ENCODE data around the gene MAP3K21. TPM values are rescaled to one million over a fixed set of nuclear protein-coding genes. Genes with fewer than 3 reads are reported as not detected.

The MAP3K21 gene
- total RNA-seq, 1 donor from 2014 or later: 1.5 TPM

DNA sequence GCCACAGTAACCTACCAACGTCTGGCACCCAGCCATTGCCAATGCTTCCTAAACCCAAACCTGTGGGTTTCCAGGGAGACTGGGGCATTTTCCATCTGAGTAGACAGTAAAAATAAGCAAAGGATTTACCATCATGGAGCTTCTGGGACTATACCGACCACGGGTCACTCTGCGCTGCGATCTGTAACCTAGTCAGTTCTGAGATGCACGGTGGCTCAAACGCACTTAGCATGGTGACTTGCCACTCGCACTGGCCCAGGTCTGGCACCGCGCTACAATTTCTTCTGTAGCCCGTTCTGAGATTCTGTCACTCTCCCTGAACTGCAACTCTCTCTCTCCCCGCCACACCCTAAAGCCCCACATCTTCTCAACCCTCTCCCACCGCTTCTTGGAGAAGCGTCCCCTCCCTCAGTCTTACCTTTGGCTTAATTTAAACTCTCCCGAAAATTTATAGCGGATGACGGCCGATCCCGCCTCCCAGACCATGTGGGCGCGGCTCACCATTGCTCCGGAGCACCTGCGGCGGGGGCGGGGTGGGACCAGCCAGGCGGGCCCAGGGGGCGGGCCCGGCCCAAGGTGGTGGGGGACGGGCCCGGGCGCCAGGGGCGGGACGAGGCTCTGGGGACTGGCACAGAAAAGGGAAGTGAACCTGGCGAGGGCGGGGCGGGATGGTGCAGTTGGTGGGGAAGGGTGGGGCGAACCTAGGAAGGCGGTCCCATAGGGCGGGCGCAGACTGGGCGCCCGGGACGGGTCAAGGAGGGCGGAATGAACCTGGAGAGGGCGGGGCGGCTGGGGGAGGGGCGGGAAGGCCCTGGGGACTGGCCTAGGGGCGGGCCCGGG, 493 bp upstream of the MAP3K21 start:
- DNase-seq: no peak

DNA sequence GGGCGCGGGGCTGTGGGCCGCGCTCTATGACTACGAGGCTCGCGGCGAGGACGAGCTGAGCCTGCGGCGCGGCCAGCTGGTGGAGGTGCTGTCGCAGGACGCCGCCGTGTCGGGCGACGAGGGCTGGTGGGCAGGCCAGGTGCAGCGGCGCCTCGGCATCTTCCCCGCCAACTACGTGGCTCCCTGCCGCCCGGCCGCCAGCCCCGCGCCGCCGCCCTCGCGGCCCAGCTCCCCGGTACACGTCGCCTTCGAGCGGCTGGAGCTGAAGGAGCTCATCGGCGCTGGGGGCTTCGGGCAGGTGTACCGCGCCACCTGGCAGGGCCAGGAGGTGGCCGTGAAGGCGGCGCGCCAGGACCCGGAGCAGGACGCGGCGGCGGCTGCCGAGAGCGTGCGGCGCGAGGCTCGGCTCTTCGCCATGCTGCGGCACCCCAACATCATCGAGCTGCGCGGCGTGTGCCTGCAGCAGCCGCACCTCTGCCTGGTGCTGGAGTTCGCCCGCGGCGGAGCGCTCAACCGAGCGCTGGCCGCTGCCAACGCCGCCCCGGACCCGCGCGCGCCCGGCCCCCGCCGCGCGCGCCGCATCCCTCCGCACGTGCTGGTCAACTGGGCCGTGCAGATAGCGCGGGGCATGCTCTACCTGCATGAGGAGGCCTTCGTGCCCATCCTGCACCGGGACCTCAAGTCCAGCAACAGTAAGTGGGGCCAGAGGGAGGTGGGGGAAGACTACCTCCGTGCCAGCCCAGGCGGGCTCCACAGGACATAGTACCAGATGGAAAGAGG, 808 bp downstream of the MAP3K21 start:
- no peak for DNase-seq

DNA sequence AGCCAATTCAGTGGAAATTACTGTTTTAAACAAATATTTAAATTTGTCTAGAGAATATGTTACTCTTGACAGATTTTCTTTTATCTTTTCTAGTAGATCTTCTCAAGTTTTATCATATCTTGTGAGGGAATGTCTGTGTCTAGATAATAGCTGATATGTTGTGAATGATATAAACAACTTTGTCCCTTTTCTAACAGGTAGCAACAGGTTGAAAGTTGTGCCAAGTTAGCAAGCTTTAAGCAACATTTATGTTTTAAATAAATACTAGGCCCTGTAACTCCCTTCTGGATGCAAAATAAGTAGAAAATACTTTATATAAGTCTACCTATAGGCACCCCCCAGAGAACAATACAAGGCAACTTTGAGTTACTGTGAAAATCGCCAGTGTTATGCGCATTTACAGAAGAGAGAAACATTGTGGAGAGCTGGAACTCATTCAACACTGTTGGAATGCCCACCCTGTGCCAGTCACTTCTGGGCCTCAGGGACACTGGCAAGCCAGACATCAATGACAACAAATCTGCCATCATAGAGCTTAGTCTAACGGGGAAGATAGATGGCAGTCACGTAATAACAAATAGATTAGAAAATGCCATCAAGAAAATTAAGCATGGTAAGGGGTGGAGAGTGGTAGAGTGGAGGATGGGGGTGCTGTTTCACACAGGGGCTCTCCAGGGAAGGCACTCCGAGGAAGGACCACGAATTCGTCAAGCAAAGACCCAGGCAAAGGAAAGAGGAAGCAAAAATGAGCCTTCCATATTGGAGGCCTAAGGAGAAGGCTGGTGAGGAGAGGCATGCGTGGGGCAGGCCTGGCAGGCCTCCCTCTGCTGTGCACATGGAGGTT, 4.4 kb downstream of the MAP3K21 start:
- no peak for DNase-seq

DNA sequence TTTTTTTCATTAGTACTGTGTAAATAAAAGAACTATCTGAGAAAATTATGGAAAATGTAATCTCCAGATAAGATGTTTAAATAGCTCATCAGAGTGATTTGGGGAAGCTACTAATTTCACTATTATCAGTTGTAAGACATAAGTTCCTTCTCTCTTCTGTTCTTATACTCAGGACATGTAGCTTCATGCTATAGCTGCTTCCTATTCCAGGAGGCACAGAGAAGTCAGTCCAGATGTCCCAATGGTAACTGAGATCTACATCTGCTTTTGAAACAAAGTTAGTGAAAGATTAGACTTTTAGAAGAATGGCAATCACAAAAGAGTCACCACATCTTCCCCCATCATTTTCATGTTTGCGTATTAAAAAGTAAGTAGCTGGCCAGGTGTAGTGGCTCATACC, 5.6 kb downstream of the MAP3K21 start:
- DNase-seq: no peak

DNA sequence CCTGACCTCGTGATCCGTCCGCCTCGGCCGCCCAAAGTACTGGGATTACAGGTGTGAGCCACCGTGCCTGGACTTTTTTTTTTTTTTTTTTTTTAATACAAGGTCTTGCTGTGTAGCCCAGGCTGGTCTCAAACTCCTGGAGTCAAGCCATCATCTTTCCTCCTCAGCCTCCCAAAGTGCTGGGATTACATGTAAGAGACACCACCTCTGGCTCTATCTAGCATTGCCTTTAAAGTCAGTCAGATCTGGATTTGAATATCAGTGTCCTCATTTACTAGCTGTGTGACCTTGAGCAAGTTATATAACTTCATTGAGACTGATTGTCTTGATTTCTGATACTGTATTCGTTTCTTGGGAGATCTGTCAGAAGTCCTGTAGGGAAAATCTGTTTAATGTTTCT, 6.6 kb downstream of the MAP3K21 start:
- DNase-seq: no peak

DNA sequence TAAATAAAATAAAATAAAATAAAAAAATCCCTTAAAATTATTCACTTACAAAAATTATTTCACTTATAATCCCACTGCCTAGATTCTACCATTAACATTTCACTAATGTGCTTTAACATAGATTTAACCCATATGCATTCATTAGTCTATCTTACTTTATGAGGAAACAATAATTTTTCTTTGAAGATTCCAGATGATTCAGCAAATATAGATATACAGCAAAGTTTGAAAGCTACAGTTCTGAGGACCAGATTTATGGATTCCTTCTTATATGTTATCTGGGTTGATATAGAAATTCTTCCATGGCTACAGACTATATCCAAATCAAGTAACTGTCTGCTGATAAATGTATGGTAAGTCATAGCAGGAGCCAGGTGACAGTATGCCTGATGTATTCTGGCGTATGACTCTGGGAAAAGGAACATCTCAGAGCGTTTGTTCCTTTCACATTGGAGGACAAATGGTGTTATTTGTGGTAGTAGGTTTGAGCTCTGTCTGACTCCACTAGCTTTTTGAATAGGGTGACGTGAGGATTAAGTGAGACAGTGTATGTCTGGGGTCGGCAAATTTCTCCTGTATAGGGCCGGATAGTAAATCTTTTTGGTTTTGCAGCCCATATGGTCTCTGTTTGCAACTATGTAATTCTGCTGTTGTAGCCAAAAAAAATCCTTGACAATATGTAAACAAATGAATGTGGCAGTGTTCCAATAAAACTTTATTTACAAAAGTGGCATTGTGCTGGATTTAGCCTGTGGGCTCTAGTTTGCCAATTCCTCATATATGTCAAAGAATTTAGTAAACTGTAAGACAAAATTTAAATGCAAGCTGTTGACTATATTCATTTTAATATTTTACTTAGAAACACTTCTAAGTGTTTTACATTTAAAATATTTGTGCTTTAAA, 9.3 kb downstream of the MAP3K21 start:
- no peak for DNase-seq

DNA sequence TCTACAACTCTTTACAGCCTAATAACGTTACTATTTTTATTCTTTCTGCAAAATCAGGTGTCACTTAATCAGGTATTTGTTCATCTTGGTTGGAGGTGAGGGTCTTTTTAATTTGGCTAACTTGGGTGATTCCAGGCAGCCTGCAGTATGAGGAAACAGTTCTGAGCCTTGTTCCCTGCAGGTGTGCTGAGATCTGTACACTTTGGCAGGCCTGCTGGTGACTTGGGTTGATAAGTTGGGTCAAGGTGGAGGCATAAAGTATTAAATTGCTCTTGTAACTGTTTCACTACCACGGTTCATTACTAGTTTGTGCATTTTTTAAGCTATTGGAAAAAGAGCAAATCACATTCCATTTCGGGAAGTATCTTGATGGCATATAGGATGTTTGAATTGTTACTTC, 10.0 kb downstream of the MAP3K21 start:
- no peak for DNase-seq

DNA sequence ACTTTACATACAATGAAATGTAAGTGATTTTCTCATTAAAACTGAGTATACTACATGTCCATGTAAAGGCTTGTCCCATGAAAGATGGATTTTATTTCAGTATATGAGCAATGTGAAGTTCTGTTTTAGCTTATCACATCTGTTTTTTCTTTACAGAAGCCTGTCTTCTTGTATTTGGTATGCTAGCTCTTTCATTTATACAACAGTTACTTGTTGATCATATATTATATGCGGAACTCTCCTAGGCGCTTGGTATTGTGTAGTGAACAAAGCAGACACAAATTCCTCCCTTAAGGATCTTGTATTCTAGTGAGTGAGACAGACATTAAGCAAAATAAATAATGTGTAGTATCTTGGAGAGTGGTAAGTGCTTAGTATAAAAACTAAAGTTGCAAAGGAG, 10.6 kb downstream of the MAP3K21 start:
- DNase-seq: no peak

DNA sequence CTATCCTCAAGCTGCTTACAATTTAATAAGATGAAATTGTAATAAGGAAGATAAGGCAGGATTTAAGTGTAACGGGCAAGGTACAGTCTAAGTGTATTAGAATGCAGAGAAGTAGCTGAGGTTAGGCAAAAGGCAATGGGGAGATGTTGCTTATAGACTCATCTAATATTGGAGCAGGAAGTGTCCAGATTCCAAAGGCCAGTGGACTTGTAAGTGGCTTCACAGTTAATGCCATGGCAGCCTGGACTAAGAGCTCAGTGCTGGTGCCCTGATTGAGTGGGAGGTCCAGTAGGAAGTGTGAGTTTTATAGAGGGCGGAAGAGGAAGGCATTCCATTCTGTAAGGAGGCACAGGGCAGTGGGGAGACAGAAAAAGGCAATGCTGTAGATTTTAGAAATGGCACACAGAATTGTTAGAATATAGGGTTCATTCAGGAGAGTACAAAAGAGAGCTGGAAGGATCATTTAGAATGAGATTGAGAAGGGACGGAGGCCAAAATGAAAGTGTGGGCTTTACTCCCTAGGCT, 12.6 kb downstream of the MAP3K21 start:
- no peak for DNase-seq

DNA sequence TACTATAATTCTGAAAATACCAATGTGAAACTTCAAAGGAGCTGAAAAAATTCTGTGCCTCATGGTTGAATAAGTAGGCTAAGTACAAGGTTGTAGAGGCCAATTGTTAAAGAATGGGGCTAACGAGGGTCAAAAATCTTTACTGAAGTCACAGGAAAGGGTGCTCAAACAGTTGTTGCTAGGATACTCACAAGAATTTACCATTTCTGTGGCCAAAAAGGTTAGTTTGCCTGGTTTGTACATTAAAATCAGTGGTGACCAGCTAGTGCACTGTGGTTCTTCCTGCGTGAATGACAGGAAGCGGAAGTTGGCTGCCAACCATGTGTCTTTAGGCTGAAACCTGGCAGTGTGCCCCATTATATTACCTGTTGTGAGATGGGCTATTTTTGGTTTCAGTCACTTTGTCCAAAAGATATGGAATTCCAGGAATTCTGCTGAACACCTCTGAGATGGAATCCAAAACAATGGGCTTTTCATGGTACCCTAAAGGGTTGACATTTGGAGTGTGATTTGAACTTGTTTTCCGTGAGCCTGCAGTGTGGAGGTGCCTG, 13.5 kb downstream of the MAP3K21 start:
- no peak for DNase-seq

DNA sequence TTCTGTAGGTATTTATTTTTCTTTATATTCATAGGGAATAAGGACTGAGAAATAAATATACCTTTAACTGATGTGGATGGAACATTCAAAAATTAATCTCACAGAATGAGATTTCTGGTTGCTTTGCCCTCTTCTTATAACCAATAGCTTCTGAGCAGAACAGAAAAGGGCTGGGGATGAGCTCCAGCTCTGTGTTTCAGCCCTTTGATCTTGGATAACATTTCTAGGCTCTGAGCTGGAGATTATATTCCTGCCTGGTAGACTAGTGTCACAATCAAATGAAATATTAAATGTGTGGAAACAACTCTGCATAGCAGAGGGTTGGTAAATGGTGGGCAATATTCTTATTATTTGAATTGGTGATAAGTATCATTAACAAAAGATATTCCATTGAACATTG, 14.6 kb downstream of the MAP3K21 start:
- DNase-seq: no peak

DNA sequence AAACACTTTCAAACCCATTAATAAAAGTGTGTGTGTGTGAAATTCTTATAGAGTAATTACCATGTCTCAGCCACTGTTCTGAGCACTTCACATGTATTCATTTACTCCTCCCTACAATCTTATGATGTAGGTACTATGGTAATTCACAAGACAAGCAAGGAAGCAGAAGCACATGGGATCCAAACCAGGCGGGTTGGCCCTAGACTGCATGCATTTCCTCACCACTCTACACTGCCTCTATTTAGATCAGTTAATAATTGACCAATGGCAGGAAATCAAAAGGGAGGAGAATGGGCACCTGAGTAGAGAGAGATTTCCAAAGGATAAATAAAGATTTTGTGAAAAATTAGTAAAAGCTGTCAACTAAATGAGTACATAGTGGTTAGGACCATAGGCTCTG, 15.7 kb downstream of the MAP3K21 start:
- DNase-seq: no peak

DNA sequence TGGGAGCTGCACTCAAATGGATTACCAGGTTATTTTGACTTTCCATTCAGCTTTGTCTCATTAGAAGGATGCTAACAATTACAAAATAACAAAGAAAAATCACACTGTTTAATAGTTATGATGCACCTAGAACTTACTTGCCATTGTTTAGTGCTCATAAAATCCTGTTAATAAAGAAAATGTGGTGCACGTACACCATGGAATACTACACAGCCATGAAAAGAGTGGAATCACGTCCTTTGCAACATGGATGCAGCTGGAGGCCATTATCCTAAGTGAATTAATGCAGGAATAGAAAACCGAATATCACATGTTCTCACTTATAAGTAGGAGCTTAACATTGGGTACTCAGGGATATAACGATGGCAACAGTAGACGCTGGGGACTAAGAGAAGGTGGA, 19.8 kb downstream of the MAP3K21 start:
- no peak for DNase-seq

DNA sequence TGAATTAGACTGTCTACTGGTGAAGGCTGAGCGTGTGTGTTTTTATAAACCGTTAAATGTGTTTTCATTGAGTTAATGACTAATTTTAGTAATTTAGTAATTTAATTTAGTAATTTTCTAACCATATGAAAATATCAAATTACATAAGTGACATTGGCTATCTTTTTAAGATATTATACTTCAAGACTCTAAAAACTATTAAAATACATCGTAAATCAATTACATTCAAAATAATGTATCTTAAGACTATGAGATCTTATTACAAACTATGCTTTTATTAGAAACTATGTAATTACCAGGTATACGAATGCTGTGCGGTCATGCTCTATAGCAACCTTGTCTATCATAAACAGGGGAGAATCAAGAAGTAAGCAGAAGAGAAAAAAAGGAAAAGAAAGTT, 21.6 kb downstream of the MAP3K21 start:
- DNase-seq: no peak

DNA sequence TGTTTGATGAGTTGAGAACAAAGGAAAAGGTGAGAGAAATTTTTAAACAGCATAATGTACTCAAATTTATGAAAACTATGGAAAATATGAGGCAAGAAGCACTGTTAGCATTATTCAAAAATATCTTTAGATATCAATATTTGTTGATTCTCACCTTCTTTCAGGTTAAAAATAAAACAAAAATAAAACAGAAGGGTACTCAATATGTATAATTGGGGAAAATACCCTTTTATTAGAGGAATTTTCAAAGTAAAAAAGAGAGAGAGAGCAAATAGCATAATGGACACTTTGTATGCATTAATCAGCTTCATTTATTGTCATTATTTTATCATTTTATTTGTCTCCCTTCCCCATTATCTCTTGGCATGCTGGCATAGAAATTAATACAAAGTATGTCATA, 27.5 kb downstream of the MAP3K21 start:
- DNase-seq: no peak

DNA sequence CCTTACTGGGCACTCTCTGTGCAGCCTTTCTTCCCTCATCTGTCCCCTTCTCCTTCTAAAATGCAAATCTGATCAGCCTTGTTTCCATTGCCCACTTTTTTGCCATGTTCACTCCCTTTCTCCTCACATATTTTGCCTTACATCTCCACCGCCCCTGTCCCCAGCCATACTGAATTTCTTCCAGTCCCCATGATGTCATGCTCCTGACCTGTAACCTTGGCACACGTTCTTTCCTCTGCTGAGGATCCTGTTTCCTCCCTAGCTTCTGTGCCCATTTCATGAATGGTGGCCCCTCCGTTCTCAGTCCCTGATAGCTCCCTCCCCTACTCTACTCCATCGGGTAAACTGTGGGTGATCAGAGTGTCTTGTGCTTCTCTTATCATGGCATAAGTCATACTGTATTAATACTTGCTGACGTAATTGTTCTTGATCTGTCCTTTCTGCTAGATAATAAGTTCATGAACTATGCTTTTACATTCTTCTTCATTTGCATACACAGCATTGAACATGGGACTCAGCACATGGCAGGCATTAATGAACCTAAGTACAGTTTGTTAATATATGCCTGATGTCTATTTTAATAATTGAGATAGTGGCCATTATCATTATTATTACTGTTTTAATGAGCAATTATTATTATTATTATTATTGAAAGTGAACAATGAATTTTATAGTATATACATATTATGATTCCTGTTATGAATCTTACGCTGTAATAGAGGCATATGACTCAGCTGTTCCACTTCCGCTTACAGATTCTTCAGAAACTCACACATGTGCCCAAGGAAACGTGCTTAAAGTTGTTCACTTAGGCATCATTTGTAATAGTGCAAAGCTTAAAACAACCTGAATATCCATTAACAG, 28.5 kb downstream of the MAP3K21 start:
- no peak for DNase-seq

DNA sequence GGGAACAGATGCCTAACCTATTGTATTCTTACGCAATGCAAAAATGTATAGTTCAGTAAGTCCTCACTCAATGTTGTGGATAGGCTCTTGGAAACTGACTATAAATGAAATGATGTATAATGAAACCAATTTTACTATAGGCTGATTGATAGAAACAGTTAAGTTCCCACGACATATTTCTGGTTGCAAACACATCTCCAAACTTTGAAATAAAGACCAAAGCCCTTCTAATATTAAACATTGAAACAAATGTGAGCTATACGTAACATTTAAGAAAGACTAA, 29.1 kb downstream of the MAP3K21 start:
- no peak for DNase-seq

DNA sequence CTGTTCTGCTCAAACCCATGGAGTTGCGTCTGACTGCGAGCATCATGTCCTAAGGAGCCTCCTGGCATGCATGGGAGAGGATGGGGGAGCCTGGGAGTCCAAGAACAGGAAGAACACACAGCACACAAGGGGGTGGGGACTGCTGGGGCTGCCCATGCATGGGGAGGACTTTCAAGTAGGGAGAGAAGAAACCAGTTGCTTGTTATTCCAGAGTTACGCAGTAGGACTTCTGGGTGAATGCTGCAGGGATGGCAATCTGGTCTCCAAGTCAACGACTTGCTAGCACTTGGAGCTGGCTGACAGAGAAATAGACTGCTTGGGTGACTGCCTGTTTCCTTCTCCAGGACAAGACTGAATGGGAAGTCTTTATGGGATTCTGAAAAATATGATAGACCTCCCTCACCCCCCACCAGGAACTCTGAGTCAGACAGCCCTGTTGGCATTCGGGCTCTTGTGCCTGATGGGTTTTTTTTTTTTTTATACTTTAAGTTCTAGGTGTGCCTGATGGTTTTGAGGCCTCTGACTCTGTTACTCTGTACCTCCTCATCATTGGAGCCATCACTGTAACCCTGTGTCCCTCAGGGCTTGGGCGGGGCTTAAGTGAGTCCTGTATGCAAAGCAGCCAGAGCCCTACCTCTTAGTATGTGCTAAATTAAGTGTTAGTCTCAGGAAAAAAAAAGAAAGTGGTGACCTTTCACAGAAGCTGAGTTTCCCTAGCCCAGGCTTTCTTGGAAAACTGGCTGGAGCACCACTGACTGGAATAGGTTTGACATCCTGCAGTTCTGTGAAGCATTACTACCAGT, 30.3 kb downstream of the MAP3K21 start:
- no peak for DNase-seq

DNA sequence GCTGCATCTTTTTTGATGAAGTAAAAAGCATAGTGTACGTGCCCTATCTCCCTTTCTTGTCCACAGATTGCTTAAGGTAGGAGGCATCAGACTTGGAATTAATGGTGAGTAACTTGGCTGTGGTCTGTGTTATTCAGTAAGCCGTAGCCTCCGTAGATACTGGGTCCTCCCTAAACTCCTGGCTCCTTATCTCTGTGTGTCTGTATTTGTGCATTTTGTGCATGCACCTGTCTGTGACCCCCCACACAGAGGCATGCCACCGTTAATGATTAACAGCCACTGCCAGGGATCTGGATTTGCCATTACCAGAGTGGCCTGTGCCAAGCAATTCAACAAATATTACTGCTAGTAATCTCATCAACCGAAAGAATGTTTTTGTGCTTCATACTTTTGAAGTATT, 31.9 kb downstream of the MAP3K21 start:
- no peak for DNase-seq

DNA sequence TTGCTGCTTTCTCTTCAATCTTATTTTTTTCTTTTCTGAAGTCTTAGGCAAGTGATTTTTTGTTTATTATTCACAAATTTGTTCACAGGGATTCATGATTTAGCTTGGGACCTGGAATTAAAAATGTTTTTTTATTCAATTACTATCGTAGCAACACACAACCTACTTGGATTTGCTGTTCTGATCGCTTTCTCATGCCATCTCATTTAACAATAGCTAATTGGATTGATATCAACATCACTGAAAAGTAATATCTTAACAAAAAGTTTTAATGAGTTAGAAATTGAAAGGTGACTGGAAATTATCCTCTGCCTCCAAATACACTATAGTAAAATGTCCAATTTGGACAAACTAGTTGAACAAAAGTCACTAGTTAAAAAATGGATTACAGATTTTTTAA, 32.4 kb downstream of the MAP3K21 start:
- no peak for DNase-seq

Measured in skin of body (tissue), 2 donors.